Smooth muscle cell (in vitro differentiated cells): Measurements from ENCODE around the gene ST3GAL2. TPM values are rescaled to one million over a fixed set of nuclear protein-coding genes. Genes with fewer than 3 reads are reported as not detected.

Experiments used
- DNase-seq: peaks from one replicate; lab custom pipeline; 2025; ENCODE audit not compliant: unreplicated experiment; lab: John Stamatoyannopoulos, UW
- H2AFZ ChIP-seq: fragments of 200-600 bp; sonication (generic); 2 replicates; pipeline ENCODE4 v1.6.0; 2016; ENCODE audit warnings: antibody characterized with exemption, low read depth, mild to moderate bottlenecking
- H3F3A ChIP-seq: fragments of 200-600 bp; sonication (generic); 2 replicates; pipeline ENCODE4 v1.6.0; 2017; ENCODE audit warnings: antibody characterized with exemption, low read depth
- H3K27ac ChIP-seq: fragments of 200-600 bp; sonication (generic); 2 replicates; pipeline ENCODE4 v1.5.1; 2016; ENCODE audit warnings: low read depth, mild to moderate bottlenecking
- H3K27me3 ChIP-seq: fragments of 200-600 bp; sonication (generic); 2 replicates; pipeline ENCODE4 v1.6.1; 2016; ENCODE audit warnings: low read depth, mild to moderate bottlenecking
- H3K36me3 ChIP-seq: fragments of 200-600 bp; sonication (generic); 2 replicates; pipeline ENCODE4 v1.5.1; 2016; ENCODE audit warnings: low read depth
- H3K4me1 ChIP-seq: fragments of 200-600 bp; sonication (generic); 2 replicates; pipeline ENCODE4 v1.5.1; 2016; ENCODE audit warnings: low read depth
- H3K4me2 ChIP-seq: fragments of 200-600 bp; sonication (generic); 2 replicates; pipeline ENCODE4 v1.6.0; 2016; ENCODE audit warnings: mild to moderate bottlenecking
- H3K4me3 ChIP-seq: fragments of 200-600 bp; sonication (generic); 2 replicates; pipeline ENCODE4 v1.5.1; 2016; ENCODE audit warnings: mild to moderate bottlenecking
- H3K79me2 ChIP-seq: fragments of 200-600 bp; sonication (generic); 2 replicates; pipeline ENCODE4 v1.6.0; 2016; ENCODE audit warnings: low read depth, mild to moderate bottlenecking
- H3K9ac ChIP-seq: fragments of 200-600 bp; sonication (generic); 2 replicates; pipeline ENCODE4 v1.6.0; 2016; ENCODE audit warnings: low read depth
- H3K9me3 ChIP-seq: fragments of 200-600 bp; sonication (generic); replicated peaks from 2 replicates; pipeline ENCODE4 v1.5.1; 2016; ENCODE audit warnings: low read depth
- H4K20me1 ChIP-seq: fragments of 200-600 bp; sonication (generic); 2 replicates; pipeline ENCODE4 v1.6.0; 2016; ENCODE audit warnings: low read depth
- CTCF ChIP-seq: fragments of 200-600 bp; sonication (generic); IDR thresholded peaks from 2 replicates; pipeline ENCODE4 v1.5.1; 2017; ENCODE audit warnings: borderline replicate concordance, mild to moderate bottlenecking, antibody characterized with exemption; ENCODE audit not compliant: insufficient read depth, poor library complexity, severe bottlenecking
- WGBS: methylation state at CpG from one replicate; pipeline ENCODE4 v1.1.7; 2016; ENCODE audit warnings: low lambda C conversion rate; 5-methylcytosine and 5-hydroxymethylcytosine counted together
- polyA plus RNA-seq: library from polyadenylated mRNA; unstranded; fragments of >200 nt; fragmentation: Nextera tagmentation; extraction: Ambion mirVana; gene quantifications from 2 replicates; pipeline ENCODE4 v1.2.1, GENCODE V29; 2016
- total RNA-seq: library from RNA; depleted of rRNA; stranded (reverse); fragments of >200 nt; gene quantifications from 2 replicates; pipeline ENCODE4 v1.2.3, GENCODE V29; 2014

The ST3GAL2 gene
- total and polyA plus RNA-seq, 2 experiments from 2014 or later, result 32.5 to 42.3 TPM

GRCh38 chr16:70441406-70441990 lies 2.6 kb upstream of the ST3GAL2 start:
- no peak for TF ChIP-seq CTCF
- WGBS, result 73% methylated on average over 8 of the region's 8 CpGs
- no peak overlapping the region for H3K4me3 ChIP-seq
- no peak overlapping the region for H3K27ac ChIP-seq
- no peak overlapping the region for H3K9ac ChIP-seq
- H3K79me2 ChIP-seq, result peaks cover 6% of the 10 kb centered on the region
- H3K4me2 ChIP-seq, result no peak overlapping the region
- no peaks in the 10 kb centered on the region for H3K27me3 ChIP-seq
- H3K4me1 ChIP-seq, result peaks cover 18% of the 10 kb centered on the region
- H3K9me3 ChIP-seq, result no peaks in the 10 kb centered on the region
- H3F3A ChIP-seq, result peaks cover 15% of the 10 kb centered on the region
- no peaks in the 10 kb centered on the region for H3K36me3 ChIP-seq
- H2AFZ ChIP-seq, result no peak overlapping the region
- peaks cover 6% of the 10 kb centered on the region for H4K20me1 ChIP-seq
- DNase-seq, result no peak

GRCh38 chr16:70440009-70440692 lies 1.3 kb upstream of the ST3GAL2 start:
- peaks cover 21% of the 10 kb centered on the region for H3K4me1 ChIP-seq
- H2AFZ ChIP-seq, result peak overlapping the region; percentile 95
- no peaks in the 10 kb centered on the region for H3K27me3 ChIP-seq
- H3K4me2 ChIP-seq, result peak overlapping the region; percentile 93
- H3K36me3 ChIP-seq, result no peaks in the 10 kb centered on the region
- peaks cover 20% of the 10 kb centered on the region for H3K79me2 ChIP-seq
- no peak overlapping the region for H3K4me3 ChIP-seq
- H3K9ac ChIP-seq, result no peak overlapping the region
- no peak for DNase-seq
- H3F3A ChIP-seq, result peaks cover 23% of the 10 kb centered on the region
- TF ChIP-seq CTCF, result no peak
- no peak overlapping the region for H3K27ac ChIP-seq
- WGBS, result 80% methylated on average over 11 of the region's 11 CpGs
- peaks cover 19% of the 10 kb centered on the region for H4K20me1 ChIP-seq
- no peaks in the 10 kb centered on the region for H3K9me3 ChIP-seq

GRCh38 chr16:70438585-70438968 lies 323 bp downstream of the ST3GAL2 start:
- Histone ChIP-seq H2AFZ (no peak overlapping the region), H3K27me3 (no peaks in the 10 kb centered on the region)

More at GRCh38 chr16:70438585-70438968, 323 bp downstream of the ST3GAL2 start:
- H3K27ac ChIP-seq, result peak overlapping the region; percentile 82
- peaks cover 35% of the 10 kb centered on the region for H4K20me1 ChIP-seq
- peak overlapping the region; percentile 69 for H3K9ac ChIP-seq
- H3K79me2 ChIP-seq, result peaks cover 34% of the 10 kb centered on the region
- H3K4me2 ChIP-seq, result peak overlapping the region; percentile 93
- peak overlapping the region; percentile 70 for H3K4me3 ChIP-seq
- H3K36me3 ChIP-seq, result no peaks in the 10 kb centered on the region
- H3F3A ChIP-seq, result peaks cover 37% of the 10 kb centered on the region
- 0% methylated on average over 2 of the region's 39 CpGs for WGBS
- no peaks in the 10 kb centered on the region for H3K9me3 ChIP-seq
- no peak for DNase-seq
- no peak for TF ChIP-seq CTCF
- peaks cover 25% of the 10 kb centered on the region for H3K4me1 ChIP-seq
